Ovary (tissue), 3 donors: ENCODE measurements around the gene POLR3GL.

Source experiments
- CTCF ChIP-seq, 3 donors: fragments of 450-650 bp in 2 of 3; fragments of 200-600 bp in 1 of 3; IDR thresholded peaks; one replicate each; pipeline versions ENCODE4 v1.5.1 to v1.8.0; 2016 to 2022; ENCODE audit warnings: antibody characterized with exemption in 3 of 3, mild to moderate bottlenecking in 1 of 3
- EP300 ChIP-seq: sonication (generic); formaldehyde crosslinking; IDR thresholded peaks from one replicate; pipeline ENCODE4 v1.6.1; 2017; ENCODE audit warnings: antibody characterized with exemption
- POLR2A ChIP-seq: fragments of 450-650 bp; IDR thresholded peaks from one replicate; pipeline ENCODE4 v1.6.1; 2017; ENCODE audit warnings: antibody characterized with exemption, mild to moderate bottlenecking, moderate library complexity
- donor health status: DM: no; HTN: no; CAD: no.

DNA sequence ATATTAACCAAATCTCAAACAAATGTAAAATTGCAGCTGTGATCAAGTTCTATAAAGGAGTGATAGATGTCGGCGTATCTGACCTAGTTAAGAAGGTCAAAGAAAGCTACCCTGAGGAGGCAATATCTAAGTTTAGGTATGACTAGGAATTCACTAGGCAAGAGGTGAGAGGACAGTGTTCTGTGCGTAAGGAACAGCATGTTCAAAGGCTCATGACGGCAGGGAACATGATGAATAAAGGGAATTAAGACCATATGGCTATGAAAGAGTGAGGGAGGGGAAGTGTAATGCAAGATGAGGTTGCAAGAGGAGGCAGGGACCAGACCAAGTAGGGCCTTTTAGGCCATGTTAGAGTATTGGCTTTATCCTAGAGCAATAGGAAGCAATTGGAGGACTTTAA, 15.3 kb upstream of the POLR3GL start:
- TF ChIP-seq EP300 (no peak), CTCF (IDR thresholded peaks at IDR 0.05) (no peak), POLR2A (no peak)
